NCI-H2171 (cell line): ENCODE data around the gene YWHAH.
"Not testable (repeated sequence)": the region's sequence is repeated elsewhere in the genome, so short reads cannot be mapped to it uniquely, and the experiment has no call there.

Experiments used
- DNase-seq: peaks from one replicate; lab custom pipeline; 2025; lab: John Stamatoyannopoulos, UW

YWHAH gene

GRCh38 chr22:31981976-31982375 lies 37.6 kb downstream of the YWHAH start:
- not testable (repeated sequence) for DNase-seq

- DNase-seq: no peak
Observed at GRCh38 chr22:31983911-31984656, 39.7 kb downstream of the YWHAH start.

- no peak for DNase-seq
Observed at GRCh38 chr22:31987218-31987617, 42.9 kb downstream of the YWHAH start.

GRCh38 chr22:31991102-31991839 lies 46.9 kb downstream of the YWHAH start:
- no peak for DNase-seq

GRCh38 chr22:31995046-31995445 lies 50.7 kb downstream of the YWHAH start:
- no peak for DNase-seq

- DNase-seq: no peak
Observed at GRCh38 chr22:31995807-31996206, 51.5 kb downstream of the YWHAH start.

GRCh38 chr22:31998784-31999385 lies 54.5 kb downstream of the YWHAH start:
- DNase-seq: no peak

GRCh38 chr22:32000181-32000580 lies 55.8 kb downstream of the YWHAH start:
- no peak for DNase-seq

GRCh38 chr22:32005453-32005852 lies 61.1 kb downstream of the YWHAH start:
- no peak for DNase-seq
